AG08395 (cell line): ENCODE data around the gene MSH3.
"Not testable (repeated sequence)": the region's sequence is repeated elsewhere in the genome, so short reads cannot be mapped to it uniquely, and the experiment has no call there.

Experiments used
- DNase-seq: peaks from one replicate; pipeline ENCODE4 v3.0.0; 2012; ENCODE audit warnings: mixed read lengths, low spot score

Gene MSH3

GRCh38 chr5:80706835-80707447 lies 52.5 kb downstream of the MSH3 start:
- DNase-seq = no peak

DNA sequence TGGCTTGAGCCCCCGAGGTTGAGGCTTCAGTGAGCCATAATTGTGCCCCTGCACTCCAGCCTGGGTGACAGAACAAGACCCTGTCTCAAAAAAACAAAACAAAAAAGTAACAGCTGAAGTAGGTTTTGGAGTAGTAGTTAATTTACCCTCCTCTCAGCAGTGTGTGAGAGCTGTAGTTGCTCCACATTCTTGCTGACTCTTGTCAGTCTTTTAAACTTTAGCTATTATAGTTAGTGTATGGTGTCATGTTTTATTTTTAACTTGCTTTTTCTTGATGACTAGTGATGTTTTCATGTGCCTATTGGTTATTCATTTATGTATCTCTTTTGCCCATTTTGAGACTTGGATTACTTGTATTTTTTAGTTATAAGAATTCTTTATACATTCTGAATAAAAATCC lies 53.2 kb downstream of the MSH3 start:
- peak; percentile 29 for DNase-seq

GRCh38 chr5:80711216-80711615 lies 56.8 kb downstream of the MSH3 start:
- DNase-seq = no peak

DNA sequence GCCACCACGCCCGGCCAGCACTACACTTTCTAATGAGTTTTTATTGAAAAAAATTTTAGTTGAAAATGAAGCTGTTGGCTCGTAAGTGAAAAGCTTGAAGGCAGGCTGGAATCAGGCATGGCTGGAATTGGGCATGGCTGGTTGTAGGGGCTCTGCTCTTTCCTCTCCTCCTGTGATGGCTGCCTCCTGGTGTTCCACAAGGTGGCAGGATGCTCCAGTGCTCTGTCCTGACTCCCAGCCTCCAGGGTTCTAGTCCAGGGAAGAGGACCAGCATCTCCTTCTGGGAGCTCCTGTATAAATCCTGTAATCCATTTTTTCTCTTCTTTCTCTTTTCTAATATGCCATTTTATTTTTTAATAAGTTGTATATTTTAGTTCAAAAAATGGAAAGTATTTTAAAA lies 57.5 kb downstream of the MSH3 start:
- DNase-seq = peak; percentile 34

- DNase-seq = no peak
Observed at GRCh38 chr5:80712919-80713318, 58.5 kb downstream of the MSH3 start.

DNA sequence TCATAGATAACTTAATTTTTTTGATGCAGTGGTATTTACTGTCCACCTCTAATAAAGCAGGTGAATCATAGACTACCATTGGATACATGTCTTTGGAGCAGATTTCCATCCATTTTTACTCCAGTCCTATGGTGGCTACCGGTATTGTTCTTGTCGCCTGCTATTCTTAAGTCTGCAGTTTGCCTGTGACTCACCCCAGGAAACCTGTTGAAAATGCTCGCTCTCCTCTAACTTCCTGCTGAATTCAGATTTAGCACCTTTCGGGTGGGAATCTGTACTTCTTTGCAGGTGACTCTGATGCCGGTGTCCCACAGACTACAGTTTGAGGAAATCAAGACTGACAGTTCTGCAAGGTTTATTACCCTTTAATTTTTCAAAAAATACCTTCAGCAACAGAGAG lies 59.2 kb downstream of the MSH3 start:
- no peak for DNase-seq

- DNase-seq = no peak
Observed at GRCh38 chr5:80714570-80715298, 60.3 kb downstream of the MSH3 start.

DNA sequence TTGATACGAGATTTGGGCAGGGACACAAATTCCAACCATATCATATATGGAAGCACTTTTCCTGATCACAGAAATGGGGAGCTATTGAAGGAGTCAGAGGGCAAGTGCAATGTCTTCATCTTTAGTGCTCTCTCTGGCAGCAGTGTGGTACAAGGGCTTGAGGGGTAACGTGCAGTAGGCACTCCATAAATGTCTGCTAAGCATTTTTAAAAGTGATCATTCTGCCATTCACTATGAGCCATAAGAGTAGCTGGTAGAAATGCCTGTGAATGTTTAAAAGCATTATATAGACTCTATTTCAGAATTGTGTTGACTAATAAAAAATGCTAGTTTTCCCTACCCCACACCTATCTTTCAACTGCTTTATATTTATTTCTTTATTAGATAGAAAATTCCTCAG lies 61.4 kb downstream of the MSH3 start:
- no peak for DNase-seq

DNA sequence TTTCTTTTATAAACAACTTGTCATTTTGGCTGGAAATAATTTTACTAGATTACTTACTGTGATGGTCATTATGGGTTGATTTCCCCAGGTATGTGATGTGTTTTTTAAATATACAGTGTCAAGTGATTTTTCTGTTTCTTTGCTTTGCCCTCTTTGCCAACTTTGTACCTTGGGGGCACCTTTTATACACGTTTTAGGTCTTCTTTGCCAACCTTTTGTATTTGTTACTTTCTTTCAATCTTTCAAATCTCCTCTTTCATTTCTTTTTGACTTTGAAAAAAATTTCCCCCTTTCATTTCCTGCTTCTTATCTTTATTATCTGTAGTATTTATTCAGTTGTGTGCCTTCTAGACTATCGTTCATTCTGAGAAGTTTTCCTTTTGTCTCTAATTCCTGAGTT lies 65.7 kb downstream of the MSH3 start:
- no peak for DNase-seq

DNA sequence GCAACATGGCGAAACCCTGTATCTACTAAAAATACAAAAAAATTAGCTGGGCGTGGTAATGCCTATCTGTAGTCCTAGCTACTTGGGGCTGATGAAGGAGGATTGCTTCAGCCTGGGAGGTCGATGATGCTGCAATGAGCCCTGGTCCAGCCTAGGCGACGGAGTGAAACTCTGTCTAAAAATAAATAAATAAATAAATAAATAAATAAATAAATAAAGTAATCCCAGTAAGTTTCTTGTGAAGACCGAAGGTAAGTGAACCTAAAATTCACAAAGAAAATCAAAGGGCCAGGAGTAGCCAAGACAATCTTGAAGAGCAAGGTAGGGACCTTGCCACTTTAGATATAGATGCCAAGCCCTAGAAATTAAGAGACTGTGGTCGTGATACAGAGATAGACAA lies 68.5 kb downstream of the MSH3 start:
- DNase-seq = no peak

DNA sequence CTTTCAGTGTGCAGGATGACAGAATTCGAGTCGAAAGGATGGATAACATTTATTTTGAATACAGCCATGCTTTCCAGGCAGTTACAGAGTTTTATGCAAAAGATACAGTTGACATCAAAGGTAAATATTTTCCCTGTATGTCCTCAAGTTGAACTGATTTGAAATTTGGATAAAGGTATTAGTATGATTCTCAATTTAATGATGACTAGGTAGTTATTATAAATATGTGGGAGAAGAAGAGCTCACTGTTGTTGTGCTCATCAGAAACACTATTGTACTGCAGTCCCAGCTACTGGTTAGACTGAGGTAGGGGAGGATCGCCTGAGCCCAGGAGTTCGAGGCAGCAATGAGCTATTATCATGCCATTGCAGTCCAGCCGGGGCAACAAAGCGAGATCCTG lies 71.0 kb downstream of the MSH3 start:
- DNase-seq = no peak

- no peak for DNase-seq
Observed at GRCh38 chr5:80736730-80737129, 82.3 kb downstream of the MSH3 start.

- DNase-seq = no peak
Observed at GRCh38 chr5:80738466-80738865, 84.0 kb downstream of the MSH3 start.

GRCh38 chr5:80739057-80739456 lies 84.6 kb downstream of the MSH3 start:
- no peak for DNase-seq

DNA sequence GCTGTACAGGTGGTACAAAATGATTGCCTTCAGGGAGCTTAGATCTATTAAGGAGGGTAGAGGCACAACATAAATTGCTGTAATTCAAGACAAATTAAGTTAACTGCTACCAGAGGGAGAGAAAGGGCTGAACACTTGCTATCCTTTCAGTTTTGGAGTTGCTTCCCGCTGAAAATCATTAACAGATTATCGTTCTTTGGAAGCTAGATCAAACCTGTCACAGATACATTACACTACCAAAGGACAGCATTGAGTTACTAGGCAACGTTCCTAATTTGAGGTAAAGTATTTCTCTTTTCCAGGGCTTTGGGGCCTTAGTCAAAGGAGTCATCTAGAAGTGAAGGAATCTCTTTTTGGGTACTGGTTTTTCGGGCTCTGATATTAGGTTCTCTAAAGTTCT lies 85.0 kb downstream of the MSH3 start:
- DNase-seq = no peak

DNA sequence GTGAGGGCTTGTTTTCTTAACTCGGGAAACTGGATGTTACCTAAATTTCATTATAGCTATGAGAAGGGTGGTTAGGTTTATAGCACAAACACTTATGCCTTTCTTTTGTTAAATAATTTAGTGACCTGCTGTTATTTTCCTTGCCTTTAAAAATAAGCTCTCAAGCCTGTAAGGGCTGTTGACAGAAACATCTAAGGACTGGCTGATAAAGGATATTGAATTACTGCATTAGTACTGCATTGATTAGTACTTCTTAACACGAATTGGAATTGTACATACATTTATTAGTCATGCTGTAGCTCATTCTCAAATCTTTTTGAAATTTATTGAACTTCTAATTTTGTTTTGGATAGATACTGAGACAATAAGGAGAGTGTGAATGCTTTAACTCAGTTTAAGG lies 85.4 kb downstream of the MSH3 start:
- no peak for DNase-seq

GRCh38 chr5:80740488-80740887 lies 86.0 kb downstream of the MSH3 start:
- not testable (repeated sequence) for DNase-seq

DNA sequence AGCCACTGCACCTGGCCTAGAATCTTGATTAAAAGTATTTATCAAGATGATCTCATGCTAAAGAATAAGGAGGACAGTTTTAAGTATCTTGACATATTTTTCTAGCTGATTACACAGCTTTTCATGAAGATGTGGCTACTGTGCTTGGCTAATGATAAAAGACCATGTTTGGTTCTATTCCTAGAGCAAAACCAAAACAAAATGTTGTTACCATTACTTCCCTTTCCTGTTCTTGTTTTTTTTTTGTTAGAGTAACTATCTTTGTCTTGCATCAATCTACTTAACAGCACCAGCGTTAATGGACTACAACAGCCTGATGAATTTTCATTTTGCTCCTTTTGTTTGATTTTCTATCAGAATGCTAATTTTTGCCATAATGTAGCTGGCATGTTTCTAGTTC lies 86.5 kb downstream of the MSH3 start:
- no peak for DNase-seq

DNA sequence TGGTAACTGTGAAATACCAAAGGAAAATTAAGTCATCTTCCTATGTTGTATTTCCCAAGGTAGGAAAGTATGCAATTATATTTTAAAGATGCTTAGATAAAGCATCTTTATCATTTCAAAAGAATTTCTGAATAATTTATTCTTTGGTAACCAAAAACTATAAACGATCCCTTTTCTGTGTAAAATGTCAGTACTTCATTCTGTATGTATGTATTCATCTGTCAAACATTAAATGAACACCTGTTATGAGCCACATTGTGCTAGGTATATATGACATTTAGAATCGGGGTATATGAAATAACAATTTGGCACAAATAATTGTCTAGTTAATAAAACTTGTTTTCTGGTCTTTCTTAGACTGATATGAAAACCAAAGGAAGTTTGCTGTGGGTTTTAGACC lies 89.7 kb downstream of the MSH3 start:
- DNase-seq = no peak

- no peak for DNase-seq
Observed at GRCh38 chr5:80745490-80745889, 91.0 kb downstream of the MSH3 start.

GRCh38 chr5:80747922-80748321 lies 93.5 kb downstream of the MSH3 start:
- DNase-seq = no peak

DNA sequence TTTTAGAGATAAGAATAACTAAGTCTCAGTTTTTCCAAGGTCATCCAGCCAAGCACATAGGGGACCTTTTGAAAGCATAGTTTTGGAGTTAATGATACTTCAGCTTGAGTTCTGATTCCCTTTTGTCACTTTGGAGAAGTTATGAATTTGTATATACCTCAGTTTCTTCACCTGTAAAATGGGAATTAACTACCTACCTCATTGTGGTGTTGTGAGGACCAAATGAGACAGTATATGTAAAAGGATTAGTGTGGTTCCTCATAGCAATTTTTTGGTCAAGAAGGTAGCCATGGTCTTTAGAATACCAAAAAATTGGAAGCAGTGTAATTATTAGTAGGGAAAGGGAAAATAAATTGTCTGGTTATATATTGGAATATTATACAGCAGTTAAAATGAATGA lies 98.0 kb downstream of the MSH3 start:
- DNase-seq = no peak

DNA sequence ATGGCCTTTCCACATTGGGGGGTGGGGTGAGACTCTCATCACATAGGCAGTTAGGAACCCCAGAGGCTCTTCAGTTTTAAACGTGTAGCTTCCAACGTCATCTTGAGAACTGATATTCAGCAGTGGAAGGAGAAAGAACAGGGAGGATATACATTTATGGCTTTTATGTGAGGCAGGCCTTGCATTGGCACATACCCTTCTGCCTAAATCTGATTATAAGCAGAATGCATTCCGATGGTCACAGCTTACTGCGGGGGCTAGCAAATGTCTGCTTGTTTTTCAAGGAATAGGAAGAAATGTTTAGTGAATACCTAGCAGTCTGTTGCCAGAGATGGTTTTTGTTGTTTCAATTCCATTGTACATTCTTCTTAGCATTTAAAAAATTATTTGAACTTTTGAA lies 99.3 kb downstream of the MSH3 start:
- DNase-seq = no peak

GRCh38 chr5:80754900-80755299 lies 100.4 kb downstream of the MSH3 start:
- no peak for DNase-seq
